GM12872 (cell line): ENCODE measurements around the gene ICA1.

Experiments used
- CTCF ChIP-seq: IDR thresholded peaks from 3 replicates; pipeline ENCODE4 v1.5.1; 2011; ENCODE audit warnings: low read depth, mild to moderate bottlenecking, low read length, moderate library complexity; ENCODE audit not compliant: insufficient read depth

ICA1 gene

GRCh38 chr7:8172372-8173354 is 89.3 kb downstream of the ICA1 start:
- TF ChIP-seq CTCF = no peak

GRCh38 chr7:8169171-8169570 is 92.8 kb downstream of the ICA1 start:
- TF ChIP-seq CTCF = no peak

GRCh38 chr7:8168336-8168735 is 93.6 kb downstream of the ICA1 start:
- no peak for TF ChIP-seq CTCF

- no peak for TF ChIP-seq CTCF
These were observed 96.8 kb downstream of the ICA1 start for GRCh38 chr7:8165150-8165549.

- no peak for TF ChIP-seq CTCF
These were observed 99.8 kb downstream of the ICA1 start for GRCh38 chr7:8162181-8162580.

- no peak for TF ChIP-seq CTCF
These were observed 100.6 kb downstream of the ICA1 start for GRCh38 chr7:8161364-8161828.

- TF ChIP-seq CTCF = no peak
These were observed 101.1 kb downstream of the ICA1 start for GRCh38 chr7:8160779-8161345.
